Measurements from ENCODE around the gene SBK2.

Gene SBK2

GRCh38 chr19:55529636-55530234 is 7.2 kb downstream of the SBK2 start:
- Histone ChIP-seq H3K9me3 (ENCODE audit: control insufficient read depth, low read depth, low read length) (no peaks in the 10 kb centered on the region), H3K27me3 (ENCODE audit: control insufficient read depth, insufficient read depth, low read length) (no peaks in the 10 kb centered on the region), H3K36me3 (ENCODE audit: control insufficient read depth, low read depth, low read length) (no peaks in the 10 kb centered on the region), H3K9ac (ENCODE audit: low read length) (no peak overlapping the region), H3K4me1 (ENCODE audit: control insufficient read depth, low read depth, low read length) (no peaks in the 10 kb centered on the region), H3K4me3 (ENCODE audit: low read length) (no peak overlapping the region), H3K27ac (ENCODE audit: low read length) (no peak overlapping the region)

- no peaks in the 10 kb centered on the region for H3K9me3 ChIP-seq (ENCODE audit: control insufficient read depth, low read depth, low read length)
- no peak overlapping the region for H3K27ac ChIP-seq (ENCODE audit: low read length)
- H3K27me3 ChIP-seq (ENCODE audit: control insufficient read depth, insufficient read depth, low read length): no peaks in the 10 kb centered on the region
- H3K9ac ChIP-seq (ENCODE audit: low read length): no peak overlapping the region
- H3K36me3 ChIP-seq (ENCODE audit: control insufficient read depth, low read depth, low read length): no peaks in the 10 kb centered on the region
- H3K4me1 ChIP-seq (ENCODE audit: control insufficient read depth, low read depth, low read length): no peaks in the 10 kb centered on the region
- H3K4me3 ChIP-seq (ENCODE audit: low read length): no peak overlapping the region
These were observed 8.7 kb downstream of the SBK2 start for GRCh38 chr19:55528030-55528803.

- Histone ChIP-seq H3K36me3 (ENCODE audit: control insufficient read depth, low read depth, low read length) (no peaks in the 10 kb centered on the region), H3K27ac (ENCODE audit: low read length) (no peak overlapping the region), H3K27me3 (ENCODE audit: control insufficient read depth, insufficient read depth, low read length) (no peaks in the 10 kb centered on the region), H3K4me3 (ENCODE audit: low read length) (no peak overlapping the region), H3K9ac (ENCODE audit: low read length) (no peak overlapping the region), H3K4me1 (ENCODE audit: control insufficient read depth, low read depth, low read length) (no peaks in the 10 kb centered on the region), H3K9me3 (ENCODE audit: control insufficient read depth, low read depth, low read length) (no peaks in the 10 kb centered on the region)
These were observed 9.5 kb downstream of the SBK2 start for GRCh38 chr19:55527197-55528029.

- Histone ChIP-seq H3K4me1 (ENCODE audit: control insufficient read depth, low read depth, low read length) (no peaks in the 10 kb centered on the region), H3K27me3 (ENCODE audit: control insufficient read depth, insufficient read depth, low read length) (no peaks in the 10 kb centered on the region), H3K36me3 (ENCODE audit: control insufficient read depth, low read depth, low read length) (no peaks in the 10 kb centered on the region), H3K27ac (ENCODE audit: low read length) (no peak overlapping the region), H3K4me3 (ENCODE audit: low read length) (no peak overlapping the region), H3K9ac (ENCODE audit: low read length) (no peak overlapping the region), H3K9me3 (ENCODE audit: control insufficient read depth, low read depth, low read length) (no peaks in the 10 kb centered on the region)
These were observed 10.4 kb downstream of the SBK2 start for GRCh38 chr19:55526216-55527196.

- Histone ChIP-seq H3K9me3 (ENCODE audit: control insufficient read depth, low read depth, low read length) (no peaks in the 10 kb centered on the region), H3K27ac (ENCODE audit: low read length) (no peak overlapping the region)
These were observed 11.4 kb downstream of the SBK2 start for GRCh38 chr19:55525289-55526101.

GRCh38 chr19:55520691-55521292 is 16.1 kb downstream of the SBK2 start:
- no peaks in the 10 kb centered on the region for H3K27me3 ChIP-seq (ENCODE audit: control insufficient read depth, insufficient read depth, low read length)
- H3K4me1 ChIP-seq (ENCODE audit: control insufficient read depth, low read depth, low read length): no peaks in the 10 kb centered on the region
- H3K9me3 ChIP-seq (ENCODE audit: control insufficient read depth, low read depth, low read length): no peaks in the 10 kb centered on the region
- no peak overlapping the region for H3K27ac ChIP-seq (ENCODE audit: low read length)
- H3K9ac ChIP-seq (ENCODE audit: low read length): no peak overlapping the region
- H3K4me3 ChIP-seq (ENCODE audit: low read length): no peak overlapping the region
- no peaks in the 10 kb centered on the region for H3K36me3 ChIP-seq (ENCODE audit: control insufficient read depth, low read depth, low read length)

More at GRCh38 chr19:55525289-55526101, 11.4 kb downstream of the SBK2 start:
- Histone ChIP-seq H3K4me1 (ENCODE audit: control insufficient read depth, low read depth, low read length) (no peaks in the 10 kb centered on the region), H3K4me3 (ENCODE audit: low read length) (no peak overlapping the region), H3K9ac (ENCODE audit: low read length) (no peak overlapping the region), H3K27me3 (ENCODE audit: control insufficient read depth, insufficient read depth, low read length) (no peaks in the 10 kb centered on the region), H3K36me3 (ENCODE audit: control insufficient read depth, low read depth, low read length) (no peaks in the 10 kb centered on the region)

- Histone ChIP-seq H3K27ac (ENCODE audit: low read length) (no peak overlapping the region), H3K4me1 (ENCODE audit: control insufficient read depth, low read depth, low read length) (no peaks in the 10 kb centered on the region), H3K9ac (ENCODE audit: low read length) (no peak overlapping the region), H3K27me3 (ENCODE audit: control insufficient read depth, insufficient read depth, low read length) (no peaks in the 10 kb centered on the region), H3K9me3 (ENCODE audit: control insufficient read depth, low read depth, low read length) (no peaks in the 10 kb centered on the region), H3K4me3 (ENCODE audit: low read length) (no peak overlapping the region), H3K36me3 (ENCODE audit: control insufficient read depth, low read depth, low read length) (no peaks in the 10 kb centered on the region)
These were observed 17.3 kb downstream of the SBK2 start for GRCh38 chr19:55519451-55520311.

- Histone ChIP-seq H3K36me3 (ENCODE audit: control insufficient read depth, low read depth, low read length) (no peaks in the 10 kb centered on the region), H3K9ac (ENCODE audit: low read length) (no peak overlapping the region), H3K9me3 (ENCODE audit: control insufficient read depth, low read depth, low read length) (no peaks in the 10 kb centered on the region), H3K4me3 (ENCODE audit: low read length) (peak overlapping the region; percentile 35), H3K27ac (ENCODE audit: low read length) (no peak overlapping the region), H3K4me1 (ENCODE audit: control insufficient read depth, low read depth, low read length) (no peaks in the 10 kb centered on the region), H3K27me3 (ENCODE audit: control insufficient read depth, insufficient read depth, low read length) (no peaks in the 10 kb centered on the region)
These were observed 19.9 kb downstream of the SBK2 start for GRCh38 chr19:55516878-55517620.

- no peaks in the 10 kb centered on the region for H3K36me3 ChIP-seq (ENCODE audit: control insufficient read depth, low read depth, low read length)
- H3K4me1 ChIP-seq (ENCODE audit: control insufficient read depth, low read depth, low read length): no peaks in the 10 kb centered on the region
These were observed 28.8 kb downstream of the SBK2 start for GRCh38 chr19:55508120-55508519.

More at GRCh38 chr19:55508120-55508519, 28.8 kb downstream of the SBK2 start:
- Histone ChIP-seq H3K4me3 (ENCODE audit: low read length) (no peak overlapping the region), H3K9ac (ENCODE audit: low read length) (no peak overlapping the region), H3K27ac (ENCODE audit: low read length) (no peak overlapping the region), H3K9me3 (ENCODE audit: control insufficient read depth, low read depth, low read length) (no peaks in the 10 kb centered on the region), H3K27me3 (ENCODE audit: control insufficient read depth, insufficient read depth, low read length) (peaks cover 15% of the 10 kb centered on the region)
